Type B pancreatic cell (in vitro differentiated cells): ENCODE measurements around the gene ACER3. TPM values are rescaled to one million over a fixed set of nuclear protein-coding genes. Genes with fewer than 3 reads are reported as not detected.

Source experiments
- DNase-seq: peaks from one replicate; pipeline ENCODE4 v3.0.0; 2021; ENCODE audit warnings: mixed read lengths; ENCODE audit not compliant: unreplicated experiment; ENCODE audit errors: extremely low spot score
- H3K27ac Mint-ChIP-seq: 2 replicates; pipeline ENCODE4 v1.8.0; 2021; ENCODE audit warnings: mild to moderate bottlenecking, mixed read lengths
- H3K27me3 Mint-ChIP-seq: 2 replicates; pipeline ENCODE4 v1.8.0; 2021; ENCODE audit warnings: mixed read lengths
- H3K36me3 Mint-ChIP-seq: 2 replicates; pipeline ENCODE4 v1.8.0; 2021; ENCODE audit warnings: mixed read lengths
- H3K4me1 Mint-ChIP-seq: one replicate; pipeline ENCODE4 v1.8.0; 2021; ENCODE audit warnings: mixed read lengths; ENCODE audit not compliant: unreplicated experiment
- H3K4me3 Mint-ChIP-seq: 2 replicates; pipeline ENCODE4 v1.8.0; 2021; ENCODE audit warnings: mild to moderate bottlenecking, mixed read lengths
- H3K9me3 Mint-ChIP-seq: 2 replicates; pipeline ENCODE4 v1.8.0; 2021; ENCODE audit warnings: mixed read lengths
- total RNA-seq: library from RNA; stranded (reverse); gene quantifications from 2 replicates; pipeline ENCODE4 v1.2.1, GENCODE V29; 2021; ENCODE audit warnings: low replicate concordance
- TF ChIP-seq, protein P1 (sequence below): fragments of 200-600 bp; sonication (generic); conservative IDR thresholded peaks from 2 replicates; pipeline ENCODE4 v1.5.0; 2021; ENCODE audit warnings: antibody characterized with exemption, mild to moderate bottlenecking

The ACER3 gene
- total RNA-seq, 1 donor from 2014 or later, result 25.7 TPM

- Mint-ChIP-seq H3K4me1 (peaks cover under 1% of the 10 kb centered on the region), H3K9me3 (no peaks in the 10 kb centered on the region), H3K4me3 (no peak overlapping the region), H3K36me3 (no peaks in the 10 kb centered on the region), H3K27ac (no peak overlapping the region), H3K27me3 (peaks cover 7% of the 10 kb centered on the region)
- TF ChIP-seq, protein P1, sequence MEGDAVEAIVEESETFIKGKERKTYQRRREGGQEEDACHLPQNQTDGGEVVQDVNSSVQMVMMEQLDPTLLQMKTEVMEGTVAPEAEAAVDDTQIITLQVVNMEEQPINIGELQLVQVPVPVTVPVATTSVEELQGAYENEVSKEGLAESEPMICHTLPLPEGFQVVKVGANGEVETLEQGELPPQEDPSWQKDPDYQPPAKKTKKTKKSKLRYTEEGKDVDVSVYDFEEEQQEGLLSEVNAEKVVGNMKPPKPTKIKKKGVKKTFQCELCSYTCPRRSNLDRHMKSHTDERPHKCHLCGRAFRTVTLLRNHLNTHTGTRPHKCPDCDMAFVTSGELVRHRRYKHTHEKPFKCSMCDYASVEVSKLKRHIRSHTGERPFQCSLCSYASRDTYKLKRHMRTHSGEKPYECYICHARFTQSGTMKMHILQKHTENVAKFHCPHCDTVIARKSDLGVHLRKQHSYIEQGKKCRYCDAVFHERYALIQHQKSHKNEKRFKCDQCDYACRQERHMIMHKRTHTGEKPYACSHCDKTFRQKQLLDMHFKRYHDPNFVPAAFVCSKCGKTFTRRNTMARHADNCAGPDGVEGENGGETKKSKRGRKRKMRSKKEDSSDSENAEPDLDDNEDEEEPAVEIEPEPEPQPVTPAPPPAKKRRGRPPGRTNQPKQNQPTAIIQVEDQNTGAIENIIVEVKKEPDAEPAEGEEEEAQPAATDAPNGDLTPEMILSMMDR, result no peak
- no peak for DNase-seq
These were observed 170.9 kb downstream of the ACER3 start for GRCh38 chr11:77031599-77031998.

GRCh38 chr11:77035039-77035438 lies 174.3 kb downstream of the ACER3 start:
- TF ChIP-seq, protein P1, result no peak
- peaks cover 14% of the 10 kb centered on the region for H3K4me1 Mint-ChIP-seq
- H3K27me3 Mint-ChIP-seq, result peaks cover 32% of the 10 kb centered on the region
- H3K4me3 Mint-ChIP-seq, result no peak overlapping the region
- no peak overlapping the region for H3K27ac Mint-ChIP-seq
- no peak for DNase-seq
- no peaks in the 10 kb centered on the region for H3K9me3 Mint-ChIP-seq
- H3K36me3 Mint-ChIP-seq, result no peaks in the 10 kb centered on the region

DNA sequence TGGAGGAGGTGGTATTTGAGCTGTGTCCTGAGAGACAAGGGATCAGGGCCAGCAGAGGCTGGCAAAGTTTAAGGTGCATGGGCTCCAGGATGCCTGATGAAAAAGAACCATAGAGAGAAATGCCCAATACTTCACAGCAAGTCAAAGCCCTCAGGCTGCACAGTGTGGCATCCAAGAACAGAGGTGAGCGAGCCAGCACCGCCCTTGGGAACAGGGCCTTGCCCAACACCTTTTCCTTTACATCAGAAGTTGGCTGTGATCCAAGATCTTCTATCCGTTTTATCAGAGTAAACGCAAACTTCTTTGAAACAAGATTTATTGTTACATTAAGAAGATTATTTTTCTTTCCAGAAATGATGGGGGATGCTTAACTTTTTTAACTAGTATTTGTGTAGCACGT lies 174.9 kb downstream of the ACER3 start:
- no peak for DNase-seq
- H3K36me3 Mint-ChIP-seq, result no peaks in the 10 kb centered on the region
- H3K9me3 Mint-ChIP-seq, result no peaks in the 10 kb centered on the region
- H3K27ac Mint-ChIP-seq, result no peak overlapping the region
- peaks cover 14% of the 10 kb centered on the region for H3K4me1 Mint-ChIP-seq
- H3K27me3 Mint-ChIP-seq, result peaks cover 32% of the 10 kb centered on the region
- TF ChIP-seq, protein P1, result no peak
- H3K4me3 Mint-ChIP-seq, result no peak overlapping the region

DNA sequence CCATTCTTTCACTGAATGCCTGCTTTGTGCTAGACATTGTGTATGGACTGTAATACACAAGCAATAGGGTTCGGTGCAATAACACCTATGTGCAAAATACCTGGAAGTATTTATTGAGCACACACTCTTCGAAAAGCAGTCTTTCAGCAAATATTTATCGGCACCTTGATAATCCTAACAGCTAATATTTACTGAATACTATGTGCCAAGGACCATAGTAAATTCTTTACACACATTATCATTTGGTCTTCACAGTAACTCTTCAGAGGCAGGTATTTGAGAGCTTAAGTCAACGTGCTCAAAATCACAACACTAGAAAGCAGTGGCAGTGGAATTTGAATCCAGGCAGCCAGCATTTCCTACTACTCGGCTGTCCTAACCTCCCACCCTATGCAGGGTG lies 175.7 kb downstream of the ACER3 start:
- H3K27me3 Mint-ChIP-seq, result peaks cover 39% of the 10 kb centered on the region
- TF ChIP-seq, protein P1, result no peak

DNA sequence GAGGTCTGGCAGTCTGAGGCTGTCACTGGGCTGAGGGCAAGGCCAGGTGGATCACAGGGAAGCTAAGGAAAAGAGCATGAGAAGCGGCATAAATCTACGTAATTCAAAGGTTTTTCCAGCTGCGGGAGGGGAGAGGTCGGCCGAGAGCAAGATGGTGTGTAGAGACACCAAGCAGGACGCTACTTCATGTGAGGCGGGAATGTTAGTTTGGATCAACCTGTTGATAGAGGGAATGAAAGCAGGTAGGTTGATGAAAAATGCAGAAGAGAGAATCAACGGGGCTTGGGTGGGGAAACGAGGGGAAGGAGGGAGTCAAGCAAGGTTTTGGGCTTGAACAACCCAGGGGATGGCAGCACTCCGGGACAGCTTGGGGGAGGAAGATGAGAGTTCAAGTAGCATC lies 176.3 kb downstream of the ACER3 start:
- no peaks in the 10 kb centered on the region for H3K9me3 Mint-ChIP-seq
- TF ChIP-seq, protein P1, result no peak
- H3K4me3 Mint-ChIP-seq, result no peak overlapping the region
- no peaks in the 10 kb centered on the region for H3K36me3 Mint-ChIP-seq
- H3K4me1 Mint-ChIP-seq, result peaks cover 14% of the 10 kb centered on the region
- peaks cover 40% of the 10 kb centered on the region for H3K27me3 Mint-ChIP-seq
- no peak for DNase-seq
- H3K27ac Mint-ChIP-seq, result no peak overlapping the region

More for the DNA sequence above, 175.7 kb downstream of the ACER3 start:
- no peaks in the 10 kb centered on the region for H3K9me3 Mint-ChIP-seq
- H3K36me3 Mint-ChIP-seq, result no peaks in the 10 kb centered on the region
- peaks cover 14% of the 10 kb centered on the region for H3K4me1 Mint-ChIP-seq
- H3K27ac Mint-ChIP-seq, result no peak overlapping the region
- H3K4me3 Mint-ChIP-seq, result no peak overlapping the region
- DNase-seq, result no peak
